CD8-positive, alpha-beta memory T cell (primary cell): ENCODE results near the gene ZBTB17. TPM values are rescaled to one million over a fixed set of nuclear protein-coding genes. Genes with fewer than 3 reads are reported as not detected.
A peak's percentile ranks its signal among the peaks of the same experiment; 100 is the strongest.
"Not testable (repeated sequence)": the region's sequence is repeated elsewhere in the genome, so short reads cannot be mapped to it uniquely, and the experiment has no call there.

Source experiments
- CTCF ChIA-PET: fragments of 350-600 bp; sonication (Branson Sonifier 250); formaldehyde crosslinking; loops from one replicate; lab custom pipeline; 2021; ENCODE audit warnings: antibody characterized with exemption; lab: Charles Lee
- POLR2A ChIA-PET: fragments of 350-600 bp; sonication (Branson Sonifier 250); formaldehyde crosslinking; loops from one replicate; lab custom pipeline; 2021; ENCODE audit warnings: antibody characterized with exemption; lab: Charles Lee
- DNase-seq, 5 donors: peaks; one replicate each; pipeline versions ENCODE4 v3.0.0 to v3.0.0-alpha.2; 2020 to 2022; ENCODE audit warnings: mixed read lengths in 1 of 5
- H3K27ac ChIP-seq: one replicate; pipeline ENCODE4 v1.7.0; 2013; ENCODE audit warnings: low read depth, mild to moderate bottlenecking, low read length, moderate library complexity
- H3K27me3 ChIP-seq: 2 replicates; pipeline ENCODE4 v1.7.0; 2013; ENCODE audit warnings: low read length, mild to moderate bottlenecking; ENCODE audit not compliant: insufficient read depth, poor library complexity, severe bottlenecking
- H3K36me3 ChIP-seq: 2 replicates; pipeline ENCODE4 v1.7.0; 2013; ENCODE audit warnings: mild to moderate bottlenecking, low read length, moderate library complexity; ENCODE audit not compliant: insufficient read depth
- H3K4me1 ChIP-seq: 2 replicates; pipeline ENCODE4 v1.7.0; 2013; ENCODE audit warnings: mild to moderate bottlenecking, low read length, moderate library complexity; ENCODE audit not compliant: insufficient read depth
- H3K4me3 ChIP-seq: 2 replicates; pipeline ENCODE4 v1.7.0; 2013; ENCODE audit warnings: mild to moderate bottlenecking, low read length
- H3K9me3 ChIP-seq: 2 replicates; pipeline ENCODE4 v1.7.0; 2013; ENCODE audit warnings: mild to moderate bottlenecking, low read length
- H3K27ac Mint-ChIP-seq, 8 donors: one replicate each; pipeline ENCODE4 v1.8.0; 2020 to 2021; ENCODE audit warnings: mixed read lengths in 8 of 8, mild to moderate bottlenecking in 6 of 8, inconsistent platforms in 3 of 8, moderate library complexity in 3 of 8
- H3K27me3 Mint-ChIP-seq, 2 donors: one replicate each; pipeline ENCODE4 v1.8.0; 2020 to 2021; ENCODE audit warnings: mixed read lengths in 2 of 2, mild to moderate bottlenecking in 1 of 2, moderate library complexity in 1 of 2
- H3K36me3 Mint-ChIP-seq, 3 donors: one replicate each; pipeline ENCODE4 v1.8.0; 2020 to 2021; ENCODE audit warnings: mixed read lengths in 3 of 3, inconsistent platforms in 1 of 3, mild to moderate bottlenecking in 1 of 3
- H3K4me1 Mint-ChIP-seq, 3 donors: one replicate each; pipeline ENCODE4 v1.8.0; 2020 to 2021; ENCODE audit warnings: mixed read lengths in 3 of 3, inconsistent platforms in 1 of 3, mild to moderate bottlenecking in 1 of 3
- H3K4me3 Mint-ChIP-seq, 7 donors: one replicate each; pipeline ENCODE4 v1.8.0; 2020 to 2021; ENCODE audit warnings: mixed read lengths in 7 of 7, mild to moderate bottlenecking in 6 of 7, moderate library complexity in 4 of 7, inconsistent platforms in 2 of 7
- H3K9me3 Mint-ChIP-seq, 5 donors: one replicate each; pipeline ENCODE4 v1.8.0; 2020 to 2022; ENCODE audit warnings: mixed read lengths in 5 of 5, mild to moderate bottlenecking in 3 of 5, moderate library complexity in 2 of 5, inconsistent platforms in 1 of 5
- polyA plus RNA-seq: library from polyadenylated mRNA; unstranded; fragments of 300-500 nt; fragmentation: Illumina TruSeq; gene quantifications from one replicate; pipeline ENCODE4 v1.2.3, GENCODE V29; 2021
- total RNA-seq, 2 experiments: library from RNA; stranded (reverse); gene quantifications; one replicate each; pipeline ENCODE4 v1.2.3, GENCODE V29; 2021

Gene ZBTB17
- total and polyA plus RNA-seq, 3 experiments from 2014 or later = 24.7 to 51.5 (median 49.9) TPM

DNA sequence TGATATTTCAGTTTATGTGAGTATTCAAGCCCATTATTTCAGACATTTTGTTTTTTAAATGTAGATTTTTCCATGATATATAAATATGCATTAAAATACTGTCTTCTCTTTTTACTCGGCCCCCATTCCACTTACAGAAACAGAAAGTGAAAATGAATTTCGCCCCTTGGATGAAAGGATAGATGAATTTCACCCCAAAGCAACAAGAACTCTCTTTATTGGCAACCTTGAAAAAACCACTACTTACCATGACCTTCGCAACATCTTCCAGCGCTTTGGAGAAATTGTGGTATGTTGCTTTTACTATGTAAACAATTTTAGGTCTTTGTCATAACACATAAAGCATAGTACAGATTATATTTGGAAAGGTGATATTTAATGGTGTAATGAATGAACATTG, 59.9 kb downstream of the ZBTB17 start:
- Mint-ChIP-seq H3K9me3 (no peaks in the 10 kb centered on the region), H3K27ac (peak overlapping the region; percentile 62 to 94 (median 82))
- H3K4me3 ChIP-seq = no peak overlapping the region

DNA sequence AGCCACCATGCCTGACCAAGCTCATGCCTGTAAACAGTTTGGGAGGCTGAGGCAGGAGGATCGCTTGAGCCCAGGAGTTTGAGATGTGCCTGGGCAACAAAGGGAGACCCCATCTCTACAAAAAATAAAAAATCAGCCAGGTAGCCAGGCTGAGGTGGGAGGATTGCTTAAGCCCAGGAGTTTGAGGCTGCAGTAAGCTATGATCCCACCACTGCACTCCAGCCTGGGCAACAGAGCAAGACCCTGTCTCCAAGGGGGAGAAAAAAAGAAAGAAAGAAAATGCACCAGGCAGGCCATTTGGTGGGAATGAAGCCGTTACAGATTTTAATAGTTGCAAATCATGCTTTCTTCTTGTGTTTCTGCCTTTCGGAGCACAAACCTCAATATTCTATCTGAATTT, 62.3 kb downstream of the ZBTB17 start:
- peaks cover 14% of the 10 kb centered on the region for H3K4me1 ChIP-seq
- not testable (repeated sequence) for H3K27me3 ChIP-seq, H3K4me3 Mint-ChIP-seq, H3K9me3 ChIP-seq, H3K9me3 Mint-ChIP-seq, H3K27me3 Mint-ChIP-seq, H3K27ac ChIP-seq, DNase-seq, H3K4me3 ChIP-seq
- peaks cover 25% of the 10 kb centered on the region for H3K36me3 ChIP-seq
- ChIA-PET POLR2A (interaction anchor here (0.6 kb wide), 1 partner anchor 93 kb away, joined by 6 read pairs; no protein-coding TSS in a partner anchor), CTCF (interaction anchor here (1.6 kb wide), 1 partner anchor 98 kb away, joined by 3 read pairs; no protein-coding TSS in a partner anchor)
- peaks cover 4 to 74% (median 7%) of the 10 kb centered on the region in 3 donors for H3K36me3 Mint-ChIP-seq
- peak overlapping the region in 1 of 8 donors; percentile 15 for H3K27ac Mint-ChIP-seq
- peaks cover 27 to 47% (median 28%) of the 10 kb centered on the region in 3 donors for H3K4me1 Mint-ChIP-seq

More for the DNA sequence above, 59.9 kb downstream of the ZBTB17 start:
- Mint-ChIP-seq H3K4me3 (peak overlapping the region; percentile 57 to 86 (median 71)), H3K4me1 (peaks cover 35 to 50% (median 40%) of the 10 kb centered on the region in 3 donors), H3K27me3 (no peaks in the 10 kb centered on the region), H3K36me3 (peaks cover 4 to 72% (median 7%) of the 10 kb centered on the region in 3 donors)
- CTCF ChIA-PET = interaction anchor here (0.7 to 1.3 kb wide), 3 partner anchors 10 to 35 kb away, joined by 3 read pairs; no protein-coding TSS in a partner anchor
- no peaks in the 10 kb centered on the region for H3K9me3 ChIP-seq
- DNase-seq = peak in 2 of 5 donors; percentile 11 to 31
- POLR2A ChIA-PET = interaction anchor here (0.9 kb wide), 1 partner anchor 67 kb away, joined by 4 read pairs; no protein-coding TSS in a partner anchor
- no peaks in the 10 kb centered on the region for H3K27me3 ChIP-seq
- no peak overlapping the region for H3K27ac ChIP-seq
- peaks cover 27% of the 10 kb centered on the region for H3K36me3 ChIP-seq
- H3K4me1 ChIP-seq = peaks cover 24% of the 10 kb centered on the region

DNA sequence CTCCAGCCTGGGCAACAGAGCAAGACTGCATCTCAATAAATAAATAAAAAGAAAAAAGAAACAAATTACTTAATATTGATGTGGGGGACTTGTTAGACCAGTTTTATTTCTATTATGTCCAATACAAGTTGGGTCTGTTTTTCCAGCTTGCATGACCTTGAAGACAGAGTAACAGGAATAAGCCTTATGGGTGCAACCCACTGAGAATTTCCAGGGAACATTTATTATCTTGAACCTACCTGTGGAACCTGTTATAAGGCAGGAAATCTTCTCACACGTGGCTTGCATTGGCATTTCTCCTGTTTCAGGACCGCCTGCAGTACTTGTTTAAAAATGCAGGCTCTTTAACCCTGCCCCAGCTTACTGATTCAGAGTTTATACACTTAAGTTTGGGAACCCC, 64.0 kb downstream of the ZBTB17 start:
- Histone ChIP-seq H3K27me3 (no peaks in the 10 kb centered on the region), H3K36me3 (peaks cover 21% of the 10 kb centered on the region), H3K9me3 (no peaks in the 10 kb centered on the region), H3K4me1 (peaks cover 14% of the 10 kb centered on the region), H3K4me3 (no peak overlapping the region), H3K27ac (no peak overlapping the region)
- CTCF ChIA-PET = interaction anchor here (1.0 kb wide), 2 partner anchors 49 to 97 kb away, joined by 3 to 4 read pairs; no protein-coding TSS in a partner anchor
- no peak overlapping the region for H3K4me3 Mint-ChIP-seq
- no peak for DNase-seq
- peaks cover 4 to 69% (median 7%) of the 10 kb centered on the region in 3 donors for H3K36me3 Mint-ChIP-seq
- POLR2A ChIA-PET = no interaction called here
- peaks cover 16 to 38% (median 17%) of the 10 kb centered on the region in 3 donors for H3K4me1 Mint-ChIP-seq
- peak overlapping the region in 1 of 8 donors; percentile 54 for H3K27ac Mint-ChIP-seq
- no peaks in the 10 kb centered on the region for H3K27me3 Mint-ChIP-seq
- H3K9me3 Mint-ChIP-seq = no peaks in the 10 kb centered on the region

DNA sequence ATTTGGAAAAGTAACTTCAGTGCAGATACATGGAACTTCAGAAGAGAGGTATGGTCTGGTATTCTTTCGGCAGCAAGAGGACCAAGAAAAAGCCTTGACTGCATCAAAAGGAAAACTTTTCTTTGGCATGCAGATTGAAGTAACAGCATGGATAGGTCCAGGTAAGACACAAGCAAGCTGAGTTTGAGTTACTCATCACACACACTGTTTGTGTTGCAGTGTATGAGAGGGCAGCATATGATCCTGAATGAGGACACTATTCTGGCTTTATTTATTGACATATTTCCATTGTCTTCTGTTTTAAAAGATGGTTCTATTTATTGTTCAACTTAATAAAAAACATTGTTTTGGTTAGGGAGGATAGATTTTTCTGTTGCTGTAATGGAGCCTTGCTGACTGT, 64.8 kb downstream of the ZBTB17 start:
- Mint-ChIP-seq H3K4me3 (no peak overlapping the region), H3K4me1 (peaks cover 8 to 31% (median 10%) of the 10 kb centered on the region in 3 donors), H3K36me3 (peaks cover 4 to 63% (median 7%) of the 10 kb centered on the region in 3 donors), H3K27ac (peak overlapping the region in 2 of 8 donors; percentile 11 to 73), H3K27me3 (no peaks in the 10 kb centered on the region), H3K9me3 (no peaks in the 10 kb centered on the region)
- ChIA-PET POLR2A (no interaction called here), CTCF (no interaction called here)
- H3K9me3 ChIP-seq = no peaks in the 10 kb centered on the region
- no peak overlapping the region for H3K4me3 ChIP-seq
- H3K4me1 ChIP-seq = peaks cover 7% of the 10 kb centered on the region
- H3K27ac ChIP-seq = no peak overlapping the region
- no peaks in the 10 kb centered on the region for H3K27me3 ChIP-seq
- peaks cover 21% of the 10 kb centered on the region for H3K36me3 ChIP-seq
- DNase-seq = no peak

DNA sequence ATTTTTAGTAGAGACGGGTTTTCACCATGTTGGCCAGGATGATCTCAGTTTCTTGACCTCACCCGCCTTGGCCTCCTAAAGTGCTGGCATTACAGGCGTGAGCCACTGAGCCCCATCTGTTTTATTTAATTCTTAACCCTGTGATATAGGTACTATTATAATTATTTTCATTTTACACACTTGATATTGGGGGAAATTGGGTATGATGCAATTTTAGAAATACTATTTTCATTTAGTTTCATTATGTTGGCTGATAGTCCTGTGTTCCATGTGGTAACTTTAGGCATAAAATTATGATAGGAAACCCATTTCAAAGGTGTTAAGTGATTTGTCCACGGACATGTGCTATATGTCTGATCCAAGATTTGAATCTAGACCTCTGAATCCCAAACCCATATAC, 67.3 kb downstream of the ZBTB17 start:
- Histone ChIP-seq H3K36me3 (peaks cover 21% of the 10 kb centered on the region), H3K9me3 (no peaks in the 10 kb centered on the region), H3K4me1 (no peaks in the 10 kb centered on the region), H3K27me3 (no peaks in the 10 kb centered on the region), H3K4me3 (no peak overlapping the region), H3K27ac (no peak overlapping the region)
- Mint-ChIP-seq H3K4me3 (no peak overlapping the region), H3K27me3 (no peaks in the 10 kb centered on the region), H3K27ac (peak overlapping the region in 1 of 8 donors; percentile 51), H3K36me3 (peaks cover 4 to 47% (median 4%) of the 10 kb centered on the region in 3 donors), H3K4me1 (peaks cover 5 to 16% (median 7%) of the 10 kb centered on the region in 3 donors), H3K9me3 (no peaks in the 10 kb centered on the region)
- ChIA-PET POLR2A (no interaction called here), CTCF (no interaction called here)
- DNase-seq = no peak

DNA sequence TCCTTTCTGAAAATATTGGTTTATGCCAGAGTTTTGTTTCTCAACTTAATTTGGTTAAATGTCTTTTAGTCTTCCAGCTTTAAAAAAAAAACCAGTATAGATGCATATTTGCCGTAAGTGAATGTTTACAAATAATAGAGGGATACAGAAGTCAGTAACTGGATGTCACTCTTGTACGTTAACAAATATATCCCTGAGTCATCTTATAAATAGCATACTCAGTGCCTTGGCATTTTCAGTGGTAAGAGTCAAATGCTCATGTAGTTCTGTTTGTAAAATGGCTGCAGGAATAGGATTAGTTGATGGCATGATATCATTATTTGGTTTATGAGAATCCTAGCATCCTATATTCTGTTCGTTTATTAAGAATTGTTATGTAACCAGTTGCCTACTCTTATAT, 73.0 kb downstream of the ZBTB17 start:
- Mint-ChIP-seq H3K36me3 (peaks cover 0 to 22% (median 6%) of the 10 kb centered on the region in 3 donors), H3K27me3 (no peaks in the 10 kb centered on the region), H3K4me3 (no peak overlapping the region), H3K9me3 (no peaks in the 10 kb centered on the region), H3K4me1 (peaks cover 30 to 49% (median 43%) of the 10 kb centered on the region in 3 donors), H3K27ac (peak overlapping the region in 1 of 8 donors; percentile 42)
- Histone ChIP-seq H3K9me3 (no peaks in the 10 kb centered on the region), H3K4me1 (no peaks in the 10 kb centered on the region), H3K36me3 (no peaks in the 10 kb centered on the region), H3K27ac (no peak overlapping the region), H3K27me3 (no peaks in the 10 kb centered on the region), H3K4me3 (no peak overlapping the region)
- ChIA-PET POLR2A (no interaction called here), CTCF (no interaction called here)
- DNase-seq = no peak

DNA sequence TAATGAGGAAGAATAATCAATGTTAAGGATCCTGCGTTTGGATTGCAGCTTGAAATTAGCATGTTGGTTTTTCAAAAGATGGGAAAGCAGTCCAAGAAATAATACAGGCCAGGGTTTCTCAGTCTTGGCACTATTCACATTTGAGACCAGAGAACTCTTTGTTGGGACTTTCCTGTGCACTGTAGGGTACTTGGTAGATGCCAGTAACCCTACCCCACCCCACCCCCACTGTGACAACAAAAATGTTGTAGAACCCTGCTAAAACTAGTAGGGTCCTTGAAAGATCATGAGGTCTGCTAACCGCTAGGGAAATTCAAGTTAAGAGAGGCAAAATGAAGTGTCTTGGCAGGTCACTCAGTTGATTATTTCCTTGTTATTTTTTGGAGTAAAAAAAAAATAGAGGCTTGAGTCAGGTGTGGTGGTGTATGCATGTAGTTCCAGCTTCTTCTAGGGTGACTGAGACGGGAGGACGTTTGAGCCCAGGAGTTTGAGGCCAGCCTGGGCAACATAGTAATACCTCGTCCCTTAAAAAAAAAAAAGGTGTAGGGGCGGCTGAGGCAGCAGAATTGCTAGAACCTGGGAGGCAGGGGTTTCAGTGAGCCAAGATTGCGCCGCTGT, 75.1 kb downstream of the ZBTB17 start:
- H3K36me3 ChIP-seq = no peaks in the 10 kb centered on the region
- H3K27ac ChIP-seq = no peak overlapping the region
- H3K36me3 Mint-ChIP-seq = peaks cover 0 to 24% (median 8%) of the 10 kb centered on the region in 3 donors
- no peaks in the 10 kb centered on the region for H3K4me1 ChIP-seq
- POLR2A ChIA-PET = interaction anchor here (0.6 kb wide), 1 partner anchor 9 kb away, joined by 6 read pairs; no protein-coding TSS in a partner anchor
- no peak overlapping the region for H3K4me3 ChIP-seq
- H3K27me3 Mint-ChIP-seq = no peaks in the 10 kb centered on the region
- H3K9me3 Mint-ChIP-seq = no peaks in the 10 kb centered on the region
- H3K27me3 ChIP-seq = no peaks in the 10 kb centered on the region
- H3K4me1 Mint-ChIP-seq = peaks cover 40 to 56% (median 50%) of the 10 kb centered on the region in 3 donors
- peak overlapping the region in 1 of 7 donors; percentile 8 for H3K4me3 Mint-ChIP-seq
- no peaks in the 10 kb centered on the region for H3K9me3 ChIP-seq
- CTCF ChIA-PET = no interaction called here
- DNase-seq = no peak
- peak overlapping the region in 1 of 8 donors; percentile 45 for H3K27ac Mint-ChIP-seq

DNA sequence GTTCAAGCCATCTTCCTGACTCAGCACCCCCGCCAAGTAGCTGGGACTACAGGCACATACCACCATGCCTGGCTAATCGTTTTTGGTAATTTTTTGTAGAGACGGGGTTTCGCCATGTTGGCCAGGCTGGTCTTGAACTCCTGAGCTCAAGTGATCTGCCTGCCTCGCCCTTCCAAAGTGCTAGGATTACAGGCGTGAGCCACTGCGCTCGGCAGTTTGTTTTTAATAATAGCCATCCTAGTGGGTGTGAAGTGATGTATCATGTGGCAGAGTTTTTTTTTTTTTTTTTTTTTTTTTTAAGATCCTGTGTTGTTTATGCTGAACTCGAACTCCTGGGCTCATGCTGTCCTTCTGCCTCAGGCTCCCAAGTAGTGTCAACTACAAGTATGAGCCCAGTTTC, 76.6 kb downstream of the ZBTB17 start:
- Histone ChIP-seq H3K4me3 (no peak overlapping the region), H3K36me3 (no peaks in the 10 kb centered on the region), H3K27me3 (no peaks in the 10 kb centered on the region), H3K9me3 (no peaks in the 10 kb centered on the region), H3K4me1 (no peaks in the 10 kb centered on the region), H3K27ac (no peak overlapping the region)
- H3K27ac Mint-ChIP-seq = peak overlapping the region in 2 of 8 donors; percentile 37 to 43
- POLR2A ChIA-PET = no interaction called here
- CTCF ChIA-PET = no interaction called here
- H3K4me1 Mint-ChIP-seq = peaks cover 44 to 61% (median 53%) of the 10 kb centered on the region in 3 donors
- H3K9me3 Mint-ChIP-seq = no peaks in the 10 kb centered on the region
- no peak overlapping the region for H3K4me3 Mint-ChIP-seq
- DNase-seq = no peak
- H3K27me3 Mint-ChIP-seq = no peaks in the 10 kb centered on the region
- peaks cover 0 to 28% (median 8%) of the 10 kb centered on the region in 3 donors for H3K36me3 Mint-ChIP-seq
